Mesendoderm (in vitro differentiated cells): Measurements from ENCODE around the gene CMTM4.

Source experiments
- DNase-seq: peaks from one replicate; pipeline ENCODE4 v3.0.0; 2013
- H2AK5ac ChIP-seq: 2 replicates; pipeline ENCODE4 v1.6.1; 2013; ENCODE audit warnings: low read length, inconsistent platforms
- H2BK120ac ChIP-seq: 2 replicates; pipeline ENCODE4 v1.6.1; 2013; ENCODE audit warnings: low read depth, mild to moderate bottlenecking, low read length, moderate library complexity, mixed read lengths
- H2BK15ac ChIP-seq: replicated peaks from 2 replicates; pipeline ENCODE4 v1.6.1; 2013; ENCODE audit warnings: low read depth, mild to moderate bottlenecking, moderate library complexity
- H2BK5ac ChIP-seq: 2 replicates; pipeline ENCODE4 v1.6.1; 2013; ENCODE audit warnings: low read length, inconsistent platforms
- H3K18ac ChIP-seq: 2 replicates; pipeline ENCODE4 v1.6.1; 2013; ENCODE audit warnings: mild to moderate bottlenecking, low read length, mixed read lengths
- H3K23ac ChIP-seq: one replicate; pipeline ENCODE4 v1.6.1; 2013; ENCODE audit warnings: low read length
- H3K27ac ChIP-seq: 2 replicates; pipeline ENCODE4 v1.5.1; 2013; ENCODE audit warnings: low read depth, mild to moderate bottlenecking, inconsistent platforms, low read length, moderate library complexity
- H3K27me3 ChIP-seq: 2 replicates; pipeline ENCODE4 v1.6.1; 2013; ENCODE audit warnings: low read length, control low read depth, mild to moderate bottlenecking, inconsistent platforms; ENCODE audit not compliant: insufficient read depth, poor library complexity
- H3K36me3 ChIP-seq: 2 replicates; pipeline ENCODE4 v1.6.1; 2013; ENCODE audit warnings: low read length, inconsistent platforms; ENCODE audit not compliant: control insufficient read depth, insufficient read depth
- H3K4ac ChIP-seq: one replicate; pipeline ENCODE4 v1.6.1; 2013; ENCODE audit warnings: low read depth, mild to moderate bottlenecking, low read length, moderate library complexity
- H3K4me1 ChIP-seq: 2 replicates; pipeline ENCODE4 v1.6.1; 2013; ENCODE audit warnings: low read depth, low read length, inconsistent platforms; ENCODE audit not compliant: control insufficient read depth
- H3K4me2 ChIP-seq: 2 replicates; pipeline ENCODE4 v1.6.1; 2013; ENCODE audit warnings: low read length
- H3K4me3 ChIP-seq: 2 replicates; pipeline ENCODE4 v1.5.1; 2013; ENCODE audit warnings: mild to moderate bottlenecking, low read length
- H3K56ac ChIP-seq: one replicate; pipeline ENCODE4 v1.6.1; 2013; ENCODE audit warnings: low read length
- H3K79me1 ChIP-seq: 2 replicates; pipeline ENCODE4 v1.6.1; 2013; ENCODE audit warnings: low read length, inconsistent platforms
- H3K79me2 ChIP-seq: 2 replicates; pipeline ENCODE4 v1.6.1; 2013; ENCODE audit warnings: mild to moderate bottlenecking, low read length; ENCODE audit not compliant: control insufficient read depth, insufficient read depth
- H3K9ac ChIP-seq: 2 replicates; pipeline ENCODE4 v1.6.1; 2013; ENCODE audit warnings: low read length, inconsistent platforms
- H4K5ac ChIP-seq: one replicate; pipeline ENCODE4 v1.6.1; 2013; ENCODE audit warnings: low read length
- H4K8ac ChIP-seq: one replicate; pipeline ENCODE4 v1.6.1; 2013; ENCODE audit warnings: low read depth, mild to moderate bottlenecking, control low read depth, low read length, moderate library complexity
- WGBS: extraction: QIAGEN DNeasy Blood & Tissue Kit; methylation state at CpG from one replicate; pipeline ENCODE4 v1.1.7; 2013; ENCODE audit warnings: low lambda C conversion rate, missing lambda C conversion rate; ENCODE audit not compliant: insufficient coverage; ENCODE audit errors: extremely low coverage; 5-methylcytosine and 5-hydroxymethylcytosine counted together

CMTM4 gene

GRCh38 chr16:66692341-66692740 lies 4.2 kb downstream of the CMTM4 start:
- Histone ChIP-seq H3K4me1 (no peaks in the 10 kb centered on the region), H3K56ac (peak overlapping the region; percentile 15), H2BK120ac (no peak overlapping the region), H3K18ac (no peak overlapping the region), H2AK5ac (no peak overlapping the region), H3K79me1 (peaks cover 8% of the 10 kb centered on the region), H3K79me2 (peaks cover 1% of the 10 kb centered on the region), H2BK5ac (no peak overlapping the region), H3K23ac (no peak overlapping the region), H4K5ac (no peak overlapping the region), H4K8ac (no peak overlapping the region), H3K9ac (no peak overlapping the region), H3K4me3 (no peak overlapping the region), H3K27me3 (no peaks in the 10 kb centered on the region), H2BK15ac (no peak overlapping the region), H3K4me2 (no peak overlapping the region), H3K4ac (no peak overlapping the region), H3K27ac (no peak overlapping the region), H3K36me3 (no peaks in the 10 kb centered on the region)
- peak; percentile 40 for DNase-seq
- WGBS, result no CpG with 5 or more reads among the region's 6 CpGs

GRCh38 chr16:66691234-66691633 lies 5.3 kb downstream of the CMTM4 start:
- Histone ChIP-seq H3K27me3 (no peaks in the 10 kb centered on the region), H3K23ac (no peak overlapping the region), H3K4me2 (no peak overlapping the region), H3K79me1 (peaks cover 8% of the 10 kb centered on the region), H3K4me3 (no peak overlapping the region), H2BK15ac (no peak overlapping the region), H3K79me2 (peaks cover 1% of the 10 kb centered on the region), H3K9ac (no peak overlapping the region), H4K5ac (no peak overlapping the region), H3K56ac (no peak overlapping the region), H2BK120ac (no peak overlapping the region), H3K36me3 (no peaks in the 10 kb centered on the region), H3K18ac (no peak overlapping the region), H3K4me1 (no peaks in the 10 kb centered on the region), H3K4ac (no peak overlapping the region), H3K27ac (no peak overlapping the region), H2AK5ac (no peak overlapping the region), H2BK5ac (no peak overlapping the region), H4K8ac (no peak overlapping the region)
- WGBS, result no CpG with 5 or more reads among the region's 6 CpGs
- no peak for DNase-seq

- Histone ChIP-seq H3K9ac (no peak overlapping the region), H3K36me3 (no peaks in the 10 kb centered on the region), H3K56ac (no peak overlapping the region), H3K4ac (no peak overlapping the region), H2BK5ac (no peak overlapping the region), H3K23ac (no peak overlapping the region), H2BK120ac (no peak overlapping the region), H2BK15ac (no peak overlapping the region), H3K79me1 (peaks cover 5% of the 10 kb centered on the region), H3K79me2 (no peaks in the 10 kb centered on the region), H4K8ac (no peak overlapping the region), H3K4me2 (no peak overlapping the region), H2AK5ac (no peak overlapping the region), H3K18ac (no peak overlapping the region), H3K27me3 (no peaks in the 10 kb centered on the region), H3K27ac (no peak overlapping the region), H3K4me3 (no peak overlapping the region), H4K5ac (no peak overlapping the region), H3K4me1 (no peaks in the 10 kb centered on the region)
- DNase-seq, result no peak
- no CpG with 5 or more reads among the region's 7 CpGs for WGBS
These were observed 6.3 kb downstream of the CMTM4 start for GRCh38 chr16:66690106-66690847.

GRCh38 chr16:66689282-66689681 lies 7.3 kb downstream of the CMTM4 start:
- Histone ChIP-seq H4K8ac (no peak overlapping the region), H3K18ac (no peak overlapping the region), H3K23ac (no peak overlapping the region), H3K4me1 (no peaks in the 10 kb centered on the region), H3K79me2 (no peaks in the 10 kb centered on the region), H3K79me1 (peaks cover 3% of the 10 kb centered on the region), H3K27ac (no peak overlapping the region), H3K27me3 (no peaks in the 10 kb centered on the region), H3K56ac (no peak overlapping the region), H3K36me3 (no peaks in the 10 kb centered on the region), H2BK15ac (no peak overlapping the region), H3K4me2 (no peak overlapping the region), H4K5ac (no peak overlapping the region), H3K9ac (no peak overlapping the region), H3K4me3 (no peak overlapping the region), H3K4ac (no peak overlapping the region), H2BK120ac (no peak overlapping the region), H2BK5ac (no peak overlapping the region), H2AK5ac (no peak overlapping the region)
- no CpG with 5 or more reads among the region's 6 CpGs for WGBS
- DNase-seq, result no peak

GRCh38 chr16:66687906-66688625 lies 8.5 kb downstream of the CMTM4 start:
- H3K4me3 ChIP-seq, result no peak overlapping the region
- no peak overlapping the region for H4K8ac ChIP-seq
- no peak overlapping the region for H2BK5ac ChIP-seq
- H2BK120ac ChIP-seq, result no peak overlapping the region
- no peaks in the 10 kb centered on the region for H3K27me3 ChIP-seq
- no peak overlapping the region for H3K18ac ChIP-seq
- H3K56ac ChIP-seq, result no peak overlapping the region
- H3K79me1 ChIP-seq, result peaks cover 5% of the 10 kb centered on the region
- no peaks in the 10 kb centered on the region for H3K79me2 ChIP-seq
- no peak overlapping the region for H3K27ac ChIP-seq
- no peak for DNase-seq
- H3K4me1 ChIP-seq, result no peaks in the 10 kb centered on the region
- no peak overlapping the region for H2BK15ac ChIP-seq
- peak overlapping the region; percentile 24 for H3K23ac ChIP-seq
- no peak overlapping the region for H4K5ac ChIP-seq
- no peaks in the 10 kb centered on the region for H3K36me3 ChIP-seq
- no peak overlapping the region for H2AK5ac ChIP-seq
- no CpG with 5 or more reads among the region's 9 CpGs for WGBS
- no peak overlapping the region for H3K4ac ChIP-seq
- no peak overlapping the region for H3K9ac ChIP-seq
- H3K4me2 ChIP-seq, result no peak overlapping the region
